ENCODE measurements around the gene INO80E.

- TF ChIP-seq, protein P1, sequence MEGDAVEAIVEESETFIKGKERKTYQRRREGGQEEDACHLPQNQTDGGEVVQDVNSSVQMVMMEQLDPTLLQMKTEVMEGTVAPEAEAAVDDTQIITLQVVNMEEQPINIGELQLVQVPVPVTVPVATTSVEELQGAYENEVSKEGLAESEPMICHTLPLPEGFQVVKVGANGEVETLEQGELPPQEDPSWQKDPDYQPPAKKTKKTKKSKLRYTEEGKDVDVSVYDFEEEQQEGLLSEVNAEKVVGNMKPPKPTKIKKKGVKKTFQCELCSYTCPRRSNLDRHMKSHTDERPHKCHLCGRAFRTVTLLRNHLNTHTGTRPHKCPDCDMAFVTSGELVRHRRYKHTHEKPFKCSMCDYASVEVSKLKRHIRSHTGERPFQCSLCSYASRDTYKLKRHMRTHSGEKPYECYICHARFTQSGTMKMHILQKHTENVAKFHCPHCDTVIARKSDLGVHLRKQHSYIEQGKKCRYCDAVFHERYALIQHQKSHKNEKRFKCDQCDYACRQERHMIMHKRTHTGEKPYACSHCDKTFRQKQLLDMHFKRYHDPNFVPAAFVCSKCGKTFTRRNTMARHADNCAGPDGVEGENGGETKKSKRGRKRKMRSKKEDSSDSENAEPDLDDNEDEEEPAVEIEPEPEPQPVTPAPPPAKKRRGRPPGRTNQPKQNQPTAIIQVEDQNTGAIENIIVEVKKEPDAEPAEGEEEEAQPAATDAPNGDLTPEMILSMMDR (IDR thresholded peaks at IDR 0.05 in 8 of 11, conservative IDR thresholded peaks at IDR 0.05 in 3 of 11) = no peak
- no peak for TF ChIP-seq POLR2A (IDR thresholded peaks at IDR 0.05)
These were observed 9.8 kb upstream of the INO80E start for GRCh38 chr16:29986231-29986630.
